Stimulated activated naive CD8-positive, alpha-beta T cell treated with anti-CD3 and anti-CD28 coated beads, Interleukin-15, Interleukin-2, amounts not matched to agents 100 ng/mL and 50 ng/mL, for 24 hours (primary cell): ENCODE data around the gene RAB15.

Experiments
- H3K27ac Mint-ChIP-seq: one replicate; pipeline ENCODE4 v1.8.0; 2021; ENCODE audit warnings: mild to moderate bottlenecking, mixed read lengths
- H3K27me3 Mint-ChIP-seq: one replicate; pipeline ENCODE4 v1.8.0; 2021; ENCODE audit warnings: mixed read lengths
- H3K36me3 Mint-ChIP-seq: one replicate; pipeline ENCODE4 v1.8.0; 2021; ENCODE audit warnings: low read depth, mixed read lengths
- H3K4me1 Mint-ChIP-seq: one replicate; pipeline ENCODE4 v1.8.0; 2021; ENCODE audit warnings: low read depth, mixed read lengths
- H3K4me3 Mint-ChIP-seq: one replicate; pipeline ENCODE4 v1.8.0; 2021; ENCODE audit warnings: mild to moderate bottlenecking, mixed read lengths
- H3K9me3 Mint-ChIP-seq: one replicate; pipeline ENCODE4 v1.8.0; 2021; ENCODE audit warnings: mixed read lengths

The RAB15 gene

DNA sequence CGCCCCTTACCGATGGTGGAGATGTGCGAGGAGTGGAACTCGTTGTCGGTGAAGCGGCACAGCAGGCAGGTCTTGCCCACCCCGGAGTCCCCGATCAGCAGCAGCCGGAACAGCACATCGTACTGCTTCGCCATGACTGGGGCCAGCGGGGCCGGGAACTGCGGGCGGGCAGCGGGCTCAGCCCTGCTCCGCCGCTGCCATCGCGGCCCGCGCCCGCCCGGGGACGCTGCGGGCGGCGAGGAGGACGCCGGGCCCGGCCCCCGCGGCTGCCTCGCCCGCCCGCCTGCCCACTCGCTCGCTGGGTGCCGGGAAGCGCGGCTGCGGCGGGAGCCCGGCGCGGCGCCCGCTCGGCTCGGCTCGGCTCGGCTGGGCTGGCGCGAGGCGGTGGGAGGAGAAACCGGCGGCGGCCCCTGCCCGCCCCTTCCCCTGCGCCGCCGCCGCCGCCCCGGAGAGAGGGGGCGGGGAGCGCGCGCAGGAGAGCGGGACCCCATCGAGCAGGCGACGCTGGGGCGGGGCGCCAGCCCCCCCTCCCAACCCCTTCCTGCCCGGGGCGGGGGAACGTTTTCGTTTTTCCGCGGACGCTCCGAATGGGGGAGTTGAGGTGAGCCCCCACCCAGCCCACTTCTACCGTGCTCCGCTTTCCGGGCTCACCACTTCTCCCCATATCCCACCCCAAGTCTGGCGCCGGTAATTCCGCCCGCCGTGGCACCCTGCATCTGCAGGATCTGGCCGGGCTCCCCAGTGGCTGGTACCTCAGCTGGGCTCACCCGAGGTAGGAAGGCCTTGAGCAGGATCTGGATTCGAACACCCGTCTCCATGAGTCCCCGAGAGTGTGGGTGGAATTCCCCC, at the start of gene RAB15:
RAB15 (minus strand) TSS at position 394 of the 849 bp plus-strand sequence; CDS start at position 134, 260 bp downstream.
- Mint-ChIP-seq H3K4me1 (peaks cover 9% of the 10 kb centered on the region), H3K36me3 (no peaks in the 10 kb centered on the region), H3K9me3 (no peaks in the 10 kb centered on the region), H3K27ac (peak within 1 kb of the TSS; percentile 65), H3K27me3 (no peaks in the 10 kb centered on the region), H3K4me3 (peak within 1 kb of the TSS; percentile 74)

DNA sequence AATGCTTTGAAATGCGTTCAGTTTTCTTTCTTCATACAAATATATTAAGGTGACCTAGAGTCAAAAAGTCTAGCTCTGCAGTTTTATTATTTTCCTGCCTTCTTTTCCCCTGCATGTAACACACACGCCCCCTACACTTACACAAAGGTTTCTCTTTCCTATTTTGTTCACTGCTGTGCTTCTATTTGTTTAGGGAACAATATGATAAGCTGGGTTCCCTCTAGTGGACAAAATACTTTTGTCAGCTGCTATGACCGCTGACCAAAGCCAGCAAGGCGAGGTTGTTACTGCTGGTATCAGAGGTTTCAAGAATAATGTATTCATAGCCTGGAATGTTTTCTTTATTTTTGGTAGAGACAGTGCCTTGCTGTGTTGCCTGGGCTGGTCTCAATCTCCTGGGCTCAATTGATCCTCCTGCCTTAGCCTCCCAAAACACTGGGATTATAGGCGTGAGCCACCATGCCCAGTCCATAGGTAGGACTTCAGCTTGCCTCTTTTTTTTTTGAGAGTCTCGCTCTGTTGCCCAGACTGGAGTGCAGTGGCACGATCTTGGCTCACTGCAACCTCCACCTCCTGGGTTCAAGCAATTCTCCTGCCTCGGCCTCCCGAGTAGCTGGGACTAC, 47.9 kb upstream of the RAB15 start:
- H3K4me3 Mint-ChIP-seq: no peak overlapping the region
- H3K27me3 Mint-ChIP-seq: no peaks in the 10 kb centered on the region
- H3K27ac Mint-ChIP-seq: no peak overlapping the region
- no peaks in the 10 kb centered on the region for H3K9me3 Mint-ChIP-seq
- H3K4me1 Mint-ChIP-seq: no peaks in the 10 kb centered on the region
- H3K36me3 Mint-ChIP-seq: peaks cover 16% of the 10 kb centered on the region

DNA sequence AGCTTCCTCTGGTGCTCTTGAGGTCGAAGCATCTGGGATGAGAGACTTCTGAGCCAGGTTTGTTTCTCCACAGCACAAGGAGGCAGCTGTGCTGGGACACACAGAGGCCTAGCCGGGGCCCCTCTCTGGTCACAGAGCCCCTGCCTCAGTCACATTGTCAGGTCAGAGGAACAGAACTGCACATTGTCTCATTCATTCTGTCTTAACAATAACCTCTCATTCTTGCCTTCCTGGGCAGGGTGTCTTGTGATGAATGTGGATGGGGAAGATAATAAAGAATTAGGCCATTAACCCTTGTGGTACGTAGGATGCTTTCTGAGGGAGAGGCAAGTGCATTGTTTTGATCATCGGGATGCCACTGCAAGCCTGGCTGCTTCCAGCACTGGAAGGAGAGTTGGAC, 44.3 kb upstream of the RAB15 start:
- Mint-ChIP-seq H3K36me3 (peaks cover 34% of the 10 kb centered on the region), H3K9me3 (no peaks in the 10 kb centered on the region), H3K27ac (no peak overlapping the region), H3K4me3 (no peak overlapping the region), H3K4me1 (no peaks in the 10 kb centered on the region), H3K27me3 (no peaks in the 10 kb centered on the region)

DNA sequence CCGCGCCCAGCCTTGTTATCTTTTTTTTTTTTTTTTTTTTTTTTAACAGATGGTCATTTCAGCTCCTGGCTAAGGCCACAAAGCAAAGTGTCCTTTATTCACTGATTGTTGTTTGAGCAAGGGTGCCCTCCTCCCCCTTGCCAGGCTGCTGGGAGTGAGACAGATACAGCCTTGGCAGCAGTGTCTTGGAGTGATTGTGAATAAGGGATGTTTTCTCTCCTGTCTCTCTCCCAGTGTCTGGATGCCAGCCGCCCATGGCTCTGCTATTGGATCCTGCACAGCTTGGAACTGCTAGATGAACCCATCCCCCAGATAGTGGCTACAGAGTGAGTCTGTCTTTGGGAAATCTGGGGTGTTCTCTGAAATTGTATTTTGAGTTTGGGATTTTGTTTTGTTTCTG, 43.3 kb upstream of the RAB15 start:
- H3K27ac Mint-ChIP-seq: no peak overlapping the region
- no peaks in the 10 kb centered on the region for H3K4me1 Mint-ChIP-seq
- no peaks in the 10 kb centered on the region for H3K27me3 Mint-ChIP-seq
- no peak overlapping the region for H3K4me3 Mint-ChIP-seq
- peaks cover 40% of the 10 kb centered on the region for H3K36me3 Mint-ChIP-seq
- no peaks in the 10 kb centered on the region for H3K9me3 Mint-ChIP-seq

DNA sequence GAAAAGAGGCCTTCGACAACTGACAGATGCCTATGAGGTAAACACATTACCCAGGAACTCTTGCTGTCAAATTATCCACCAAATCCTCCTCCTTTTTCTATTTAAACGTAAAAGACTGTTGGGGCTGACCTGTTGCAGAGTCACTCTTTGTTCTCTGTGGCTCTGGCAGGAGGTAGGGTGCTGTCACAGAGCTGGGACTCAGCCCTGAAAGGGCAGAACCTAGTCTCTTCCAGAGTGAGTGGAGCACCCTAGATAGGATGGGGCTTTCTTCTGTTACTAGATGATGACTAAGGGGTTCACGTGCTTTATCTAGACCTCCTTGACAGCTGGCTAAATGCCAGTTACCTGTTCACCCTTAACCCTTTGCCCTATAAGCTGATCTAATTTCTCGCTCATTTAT, 40.2 kb upstream of the RAB15 start:
- Mint-ChIP-seq H3K27ac (no peak overlapping the region), H3K4me1 (no peaks in the 10 kb centered on the region), H3K27me3 (no peaks in the 10 kb centered on the region), H3K36me3 (peaks cover 50% of the 10 kb centered on the region), H3K4me3 (no peak overlapping the region), H3K9me3 (no peaks in the 10 kb centered on the region)

DNA sequence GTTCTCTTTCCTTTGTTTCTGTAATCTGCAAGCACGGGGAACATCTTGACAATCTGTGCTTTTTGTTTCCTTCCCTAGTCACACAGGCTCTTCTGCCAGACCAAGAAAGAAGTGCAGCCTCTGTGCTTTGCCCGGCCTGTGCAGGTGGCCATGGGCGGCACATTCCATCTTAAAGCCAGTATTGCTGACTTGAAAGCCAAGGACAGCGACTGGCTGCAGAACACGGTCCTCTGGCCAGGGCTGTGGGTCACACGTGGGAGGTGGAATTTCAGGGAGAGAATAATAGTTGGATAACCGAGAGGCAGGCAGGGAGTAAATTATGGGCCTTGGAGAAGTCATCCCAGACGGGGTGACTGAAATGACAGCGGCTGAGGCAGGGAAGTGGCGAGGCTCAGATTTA, 39.4 kb upstream of the RAB15 start:
- no peaks in the 10 kb centered on the region for H3K9me3 Mint-ChIP-seq
- no peak overlapping the region for H3K27ac Mint-ChIP-seq
- H3K4me1 Mint-ChIP-seq: no peaks in the 10 kb centered on the region
- no peak overlapping the region for H3K4me3 Mint-ChIP-seq
- H3K27me3 Mint-ChIP-seq: no peaks in the 10 kb centered on the region
- peaks cover 49% of the 10 kb centered on the region for H3K36me3 Mint-ChIP-seq

DNA sequence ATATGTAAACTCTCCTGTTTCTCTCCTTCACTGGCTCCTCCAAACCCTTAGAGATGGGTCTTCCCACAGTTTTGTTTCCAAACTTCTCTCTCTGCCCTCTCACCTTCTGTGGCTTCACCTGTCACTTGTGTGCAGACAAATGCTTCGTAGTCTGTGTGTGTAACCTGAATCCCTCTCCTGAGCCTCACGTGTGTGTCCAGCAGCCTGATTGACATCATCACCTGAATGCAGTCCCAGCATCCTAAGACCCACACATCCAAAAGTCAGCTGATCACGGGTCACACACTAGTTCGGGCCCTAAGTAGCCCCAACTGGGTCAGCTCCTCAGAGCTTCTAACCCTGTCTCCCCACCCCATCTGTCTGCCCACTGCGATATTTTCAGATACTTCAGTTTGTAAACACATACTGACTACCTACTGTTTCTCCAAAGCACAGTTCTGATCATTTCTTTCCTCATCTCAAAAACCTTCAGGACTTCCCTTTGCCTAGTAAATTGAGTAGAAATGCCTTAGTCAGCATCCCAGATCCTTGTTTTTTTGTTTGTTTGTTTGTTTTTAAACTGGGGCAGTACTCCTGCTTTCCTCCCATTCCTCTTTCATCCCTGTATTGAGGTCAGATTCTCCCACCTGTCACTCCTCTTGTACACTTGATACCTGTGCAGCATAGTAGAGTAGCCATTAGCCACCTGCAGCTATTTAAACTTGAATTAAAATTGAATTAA, 38.2 kb upstream of the RAB15 start:
- Mint-ChIP-seq H3K36me3 (peaks cover 49% of the 10 kb centered on the region), H3K27me3 (no peaks in the 10 kb centered on the region), H3K4me3 (no peak overlapping the region), H3K4me1 (no peaks in the 10 kb centered on the region), H3K27ac (no peak overlapping the region), H3K9me3 (no peaks in the 10 kb centered on the region)

DNA sequence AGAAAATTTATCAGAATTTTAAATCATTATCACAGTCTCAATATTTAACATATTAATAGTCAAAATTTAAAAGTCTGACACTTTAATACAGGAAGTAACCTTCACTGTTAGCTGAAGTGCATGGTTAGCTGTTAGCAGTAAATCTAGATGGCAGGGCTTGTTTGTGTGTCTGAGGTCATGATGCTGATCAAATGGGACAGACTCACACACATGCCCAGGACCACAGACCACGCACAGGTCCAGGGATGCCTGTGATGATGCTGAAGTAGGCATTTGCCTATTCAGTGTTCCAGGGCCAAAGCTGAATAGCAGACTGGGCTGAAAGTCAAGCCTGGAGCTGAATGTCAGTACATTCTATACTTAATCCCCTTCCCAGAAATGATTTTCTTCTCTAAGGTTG, 35.1 kb upstream of the RAB15 start:
- Mint-ChIP-seq H3K27ac (no peak overlapping the region), H3K9me3 (no peaks in the 10 kb centered on the region), H3K36me3 (peaks cover 37% of the 10 kb centered on the region), H3K4me3 (no peak overlapping the region), H3K27me3 (no peaks in the 10 kb centered on the region), H3K4me1 (peaks cover 17% of the 10 kb centered on the region)

DNA sequence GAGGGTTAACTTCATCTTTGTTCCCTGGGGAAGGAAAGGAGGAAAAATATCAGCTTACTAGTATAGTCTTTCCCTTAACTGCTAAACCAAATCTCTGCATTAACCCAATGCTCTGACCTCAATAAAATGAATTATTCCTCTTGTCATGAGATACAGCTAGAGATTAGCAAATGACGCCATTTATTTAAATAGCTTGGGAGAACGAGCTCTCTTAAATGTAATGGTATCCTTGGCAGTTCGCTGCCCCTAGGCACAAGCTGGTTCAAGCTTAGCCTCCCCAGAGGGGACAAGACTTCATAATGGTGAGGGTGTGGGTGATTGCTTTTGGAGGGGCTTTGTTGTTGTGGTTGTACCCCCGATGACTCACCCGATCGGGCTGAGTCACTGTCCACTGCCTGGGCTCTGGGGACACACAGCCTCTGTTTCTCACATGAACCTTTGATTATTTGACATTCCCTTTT, 34.2 kb upstream of the RAB15 start:
- H3K4me1 Mint-ChIP-seq: peaks cover 23% of the 10 kb centered on the region
- H3K27ac Mint-ChIP-seq: no peak overlapping the region
- H3K27me3 Mint-ChIP-seq: no peaks in the 10 kb centered on the region
- no peaks in the 10 kb centered on the region for H3K9me3 Mint-ChIP-seq
- H3K4me3 Mint-ChIP-seq: no peak overlapping the region
- H3K36me3 Mint-ChIP-seq: peaks cover 34% of the 10 kb centered on the region

DNA sequence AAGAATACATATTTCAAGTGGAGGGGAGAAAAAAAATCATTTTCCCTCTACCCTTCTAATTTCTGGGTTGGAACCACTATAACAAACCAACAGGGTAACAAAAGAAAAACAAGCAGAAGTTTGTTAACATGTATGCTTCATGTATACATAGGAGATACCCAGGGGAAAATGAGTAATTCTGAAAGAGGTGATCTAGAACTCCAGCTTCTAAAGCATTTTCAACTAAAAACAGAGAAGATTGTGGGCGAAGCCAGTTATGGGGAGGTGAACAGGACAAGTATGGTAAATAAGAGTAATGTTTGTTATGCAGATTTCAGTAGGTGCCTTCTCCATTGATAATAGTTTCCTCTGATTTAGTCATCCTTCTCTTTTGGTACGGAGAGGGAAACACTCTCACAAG, 31.3 kb upstream of the RAB15 start:
- Mint-ChIP-seq H3K9me3 (no peaks in the 10 kb centered on the region), H3K4me3 (no peak overlapping the region), H3K27me3 (no peaks in the 10 kb centered on the region), H3K4me1 (peaks cover 37% of the 10 kb centered on the region), H3K36me3 (peaks cover 17% of the 10 kb centered on the region), H3K27ac (peak overlapping the region; percentile 19)

DNA sequence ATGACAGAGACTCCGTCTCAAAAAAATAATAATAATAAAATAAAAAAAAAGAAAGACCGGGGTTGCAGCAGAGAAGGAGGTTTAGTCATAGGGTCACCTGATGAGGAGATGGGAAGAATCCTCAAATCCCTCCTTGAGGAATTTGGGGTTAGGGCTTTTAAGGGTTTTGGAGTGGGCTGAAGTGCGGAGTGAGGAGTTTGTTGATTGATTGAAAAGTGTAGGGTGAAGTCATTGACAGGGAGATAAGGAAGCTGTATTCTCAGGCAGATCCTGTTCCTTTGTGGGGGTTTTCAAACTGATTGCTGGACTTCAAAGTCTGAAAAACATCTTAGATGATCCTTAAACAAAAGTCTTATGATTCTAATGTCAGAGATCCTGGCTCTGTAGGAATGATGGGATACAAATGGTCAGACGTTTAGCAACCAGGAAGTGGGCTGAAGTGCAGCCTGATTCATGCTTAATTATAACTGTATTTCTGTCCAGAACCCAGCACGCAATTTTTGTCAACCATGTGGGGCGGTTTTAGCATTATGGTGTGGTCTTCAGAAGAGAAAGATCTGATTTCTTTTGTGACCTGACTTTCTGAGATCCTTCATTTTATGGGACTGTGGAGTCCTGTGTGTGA, 30.6 kb upstream of the RAB15 start:
- peak overlapping the region; percentile 19 for H3K27ac Mint-ChIP-seq
- H3K4me1 Mint-ChIP-seq: peaks cover 44% of the 10 kb centered on the region
- no peaks in the 10 kb centered on the region for H3K9me3 Mint-ChIP-seq
- no peaks in the 10 kb centered on the region for H3K27me3 Mint-ChIP-seq
- H3K4me3 Mint-ChIP-seq: no peak overlapping the region
- peaks cover 17% of the 10 kb centered on the region for H3K36me3 Mint-ChIP-seq

DNA sequence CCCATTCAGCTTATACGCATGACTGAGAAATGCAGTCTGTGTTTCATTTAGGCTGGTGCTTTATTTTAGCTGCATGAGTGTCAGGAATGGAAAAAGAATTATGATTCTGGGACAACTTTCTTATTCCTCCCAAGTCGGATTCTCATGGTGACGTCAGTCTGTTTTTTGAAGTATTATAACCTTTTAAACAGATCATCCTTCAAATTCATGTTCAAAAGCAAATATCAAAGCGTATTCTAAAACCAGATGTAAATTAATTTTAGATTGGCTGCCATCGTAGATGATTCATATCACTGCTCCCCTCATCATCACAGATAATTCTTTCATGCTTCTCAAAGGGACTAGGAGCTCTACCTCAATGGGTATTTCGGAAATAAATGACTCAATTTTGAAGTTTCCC, 29.6 kb upstream of the RAB15 start:
- Mint-ChIP-seq H3K4me3 (no peak overlapping the region), H3K27me3 (no peaks in the 10 kb centered on the region), H3K36me3 (peaks cover 15% of the 10 kb centered on the region), H3K27ac (no peak overlapping the region), H3K9me3 (no peaks in the 10 kb centered on the region), H3K4me1 (peaks cover 53% of the 10 kb centered on the region)

DNA sequence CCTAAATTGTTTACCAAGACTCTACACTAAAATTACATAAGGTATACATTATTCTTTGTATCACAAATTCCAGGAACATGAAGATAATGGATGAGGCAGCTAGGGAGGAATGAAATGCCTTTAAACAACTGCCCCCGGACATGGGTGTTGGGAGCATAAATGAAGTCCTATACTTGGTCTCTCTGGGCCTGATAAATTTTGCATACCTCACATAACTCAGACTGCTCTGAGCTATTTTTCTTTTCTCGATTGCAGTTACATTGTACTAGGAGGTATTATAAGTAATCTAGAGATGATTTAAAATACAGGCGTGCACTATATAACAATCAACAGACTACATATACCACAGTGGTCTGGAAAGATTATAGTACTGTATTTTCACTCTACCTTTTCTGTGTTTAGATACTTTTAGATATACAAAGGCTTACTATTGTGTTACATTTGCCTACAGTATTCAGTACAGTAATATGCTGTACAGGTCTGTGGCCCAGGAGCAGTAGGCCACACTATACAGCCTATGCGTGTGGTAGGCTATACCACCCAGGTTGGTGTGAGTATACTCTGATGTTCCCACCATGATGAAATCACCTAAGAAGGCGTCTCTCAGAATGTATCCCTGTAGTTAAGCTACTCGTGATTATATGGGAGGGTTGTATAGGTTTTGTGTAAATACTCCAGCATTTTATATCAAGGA, 28.9 kb upstream of the RAB15 start:
- Mint-ChIP-seq H3K4me1 (peaks cover 53% of the 10 kb centered on the region), H3K36me3 (peaks cover 8% of the 10 kb centered on the region), H3K9me3 (no peaks in the 10 kb centered on the region), H3K27ac (no peak overlapping the region), H3K4me3 (no peak overlapping the region), H3K27me3 (no peaks in the 10 kb centered on the region)

DNA sequence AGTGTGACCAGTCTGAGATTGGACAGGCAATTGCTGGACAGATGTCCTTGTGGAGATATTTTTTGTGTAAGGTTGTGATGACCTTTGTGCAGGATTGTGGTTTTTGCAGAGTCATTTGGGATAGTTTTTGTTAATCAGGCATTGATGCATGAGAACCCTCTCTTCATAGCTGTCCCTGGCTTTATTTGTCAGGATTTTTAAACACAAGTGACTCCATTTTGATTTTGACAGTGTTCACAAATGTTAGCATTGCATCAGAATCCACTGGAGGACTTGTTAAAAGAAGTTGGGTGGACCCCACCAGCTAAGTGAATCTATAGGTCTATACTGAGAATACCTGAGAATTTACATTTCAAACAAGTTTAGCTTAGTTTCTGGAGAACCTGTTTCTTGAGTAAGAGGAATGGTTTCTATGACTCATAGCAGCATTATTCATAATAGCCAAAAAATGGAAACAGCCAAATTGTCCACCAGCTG, 26.4 kb upstream of the RAB15 start:
- H3K27me3 Mint-ChIP-seq: no peaks in the 10 kb centered on the region
- H3K9me3 Mint-ChIP-seq: no peaks in the 10 kb centered on the region
- peaks cover 47% of the 10 kb centered on the region for H3K4me1 Mint-ChIP-seq
- H3K4me3 Mint-ChIP-seq: no peak overlapping the region
- H3K36me3 Mint-ChIP-seq: peaks cover 1% of the 10 kb centered on the region
- H3K27ac Mint-ChIP-seq: peak overlapping the region; percentile 27
